Femur (tissue), 1 donor: ENCODE data around the gene IQGAP3.

Experiments
- DNase-seq: peaks from one replicate; pipeline ENCODE4 v3.0.0-alpha.2; 2017

IQGAP3 gene

GRCh38 chr1:156505679-156506298 lies 66.6 kb downstream of the IQGAP3 start:
- DNase-seq: peak; percentile 8

GRCh38 chr1:156504821-156505678 lies 67.3 kb downstream of the IQGAP3 start:
- peak; percentile 99 for DNase-seq

GRCh38 chr1:156504438-156504813 lies 67.9 kb downstream of the IQGAP3 start:
- DNase-seq: no peak

- DNase-seq: no peak
These were observed 68.5 kb downstream of the IQGAP3 start for GRCh38 chr1:156503698-156504437.

- DNase-seq: peak; percentile 89
These were observed 69.3 kb downstream of the IQGAP3 start for GRCh38 chr1:156502894-156503697.

GRCh38 chr1:156502391-156502893 lies 69.9 kb downstream of the IQGAP3 start:
- DNase-seq: no peak

DNA sequence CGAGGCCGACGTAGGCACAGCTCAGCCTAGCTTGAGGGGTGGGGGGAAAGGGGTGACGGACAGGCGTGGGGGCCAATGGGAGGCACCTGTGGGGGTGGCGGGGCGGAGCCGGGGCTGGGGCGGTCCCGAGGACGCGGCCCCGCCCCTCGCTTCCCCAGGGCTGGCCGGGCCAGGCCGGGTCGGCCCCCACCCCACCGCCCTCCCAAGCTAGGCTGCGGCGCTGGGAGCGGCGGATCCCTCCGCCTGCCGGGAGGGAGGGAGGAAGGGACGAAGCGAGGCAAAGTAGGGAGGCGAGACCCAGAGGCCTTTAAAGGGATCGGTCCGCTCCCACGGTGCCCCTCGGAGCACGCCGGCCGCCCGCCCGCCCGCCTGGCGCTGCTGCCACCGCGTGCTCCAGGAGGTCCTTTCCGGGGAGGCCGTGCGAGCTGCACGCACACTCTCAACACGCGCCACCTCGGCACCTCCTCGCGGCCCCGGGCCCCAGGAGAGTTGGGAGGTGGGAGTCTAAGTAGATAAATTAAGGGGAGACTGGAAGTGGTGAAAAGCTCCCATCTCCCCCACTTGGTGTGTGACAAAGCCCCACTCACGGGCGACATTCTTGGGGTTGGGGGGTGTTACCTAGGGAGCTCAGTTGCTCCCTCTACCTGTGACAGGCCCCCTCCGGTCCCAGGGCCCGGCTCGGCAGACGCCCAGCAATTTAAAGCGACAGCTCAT lies 71.4 kb downstream of the IQGAP3 start:
- DNase-seq: peak; percentile 97

DNA sequence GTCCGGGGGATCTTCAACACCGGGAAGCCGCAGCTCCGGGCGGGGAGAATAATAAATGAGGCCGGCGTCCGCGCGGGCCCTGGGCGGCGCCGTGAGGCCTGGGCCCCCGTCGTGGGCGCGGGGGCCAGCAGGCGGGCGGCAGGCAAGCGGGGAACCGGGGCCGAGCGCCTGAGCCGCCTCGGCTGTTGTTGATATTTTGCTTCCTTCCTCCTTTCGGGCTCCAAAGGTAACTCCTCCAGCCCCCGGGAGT lies 71.9 kb downstream of the IQGAP3 start, which contains the start of gene MEF2D:
Gene MEF2D, minus strand, starts transcription at position 233 of the 250 bp plus-strand sequence. CDS start 17,483 bp downstream, outside the sequence.
- DNase-seq: no peak

GRCh38 chr1:156499842-156500542 lies 72.4 kb downstream of the IQGAP3 start:
- peak; percentile 90 for DNase-seq

- no peak for DNase-seq
These were observed 73.0 kb downstream of the IQGAP3 start for GRCh38 chr1:156499194-156499841.

DNA sequence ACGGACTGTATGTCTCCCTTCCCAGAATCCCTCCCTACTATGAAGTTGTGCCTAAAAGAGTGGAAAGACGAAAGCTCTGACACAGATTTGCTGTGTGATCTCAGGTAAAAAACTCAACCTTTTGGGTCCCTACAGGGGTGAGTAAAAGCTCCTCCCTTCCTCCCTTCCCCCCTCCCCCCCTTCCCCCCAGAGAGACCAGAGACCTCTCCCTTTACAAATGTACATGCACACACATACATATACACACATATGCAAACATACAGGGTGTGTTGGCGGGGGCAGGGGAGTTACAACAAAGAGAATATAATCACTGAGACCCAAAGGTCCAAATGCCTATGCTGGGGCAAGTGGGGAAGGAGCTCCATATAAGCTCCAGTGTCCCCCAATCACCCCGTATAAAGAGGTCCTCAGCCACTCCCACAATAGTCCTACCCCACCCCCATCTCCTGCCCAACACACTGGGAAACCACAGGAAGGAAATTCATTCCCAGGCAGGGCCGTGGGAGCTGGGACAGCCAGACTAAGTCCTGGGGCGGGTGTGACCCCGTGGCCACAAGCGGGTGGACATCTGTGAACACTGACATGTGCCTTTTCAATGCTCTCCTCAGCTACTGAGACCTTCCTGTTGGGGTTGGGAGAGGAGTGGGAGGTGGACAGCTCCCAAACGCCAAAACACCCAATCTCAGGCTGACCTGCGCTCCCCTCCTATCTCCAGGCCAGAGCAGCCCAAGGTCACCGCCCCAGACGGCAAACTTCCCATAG lies 73.8 kb downstream of the IQGAP3 start:
- peak; percentile 69 for DNase-seq

DNA sequence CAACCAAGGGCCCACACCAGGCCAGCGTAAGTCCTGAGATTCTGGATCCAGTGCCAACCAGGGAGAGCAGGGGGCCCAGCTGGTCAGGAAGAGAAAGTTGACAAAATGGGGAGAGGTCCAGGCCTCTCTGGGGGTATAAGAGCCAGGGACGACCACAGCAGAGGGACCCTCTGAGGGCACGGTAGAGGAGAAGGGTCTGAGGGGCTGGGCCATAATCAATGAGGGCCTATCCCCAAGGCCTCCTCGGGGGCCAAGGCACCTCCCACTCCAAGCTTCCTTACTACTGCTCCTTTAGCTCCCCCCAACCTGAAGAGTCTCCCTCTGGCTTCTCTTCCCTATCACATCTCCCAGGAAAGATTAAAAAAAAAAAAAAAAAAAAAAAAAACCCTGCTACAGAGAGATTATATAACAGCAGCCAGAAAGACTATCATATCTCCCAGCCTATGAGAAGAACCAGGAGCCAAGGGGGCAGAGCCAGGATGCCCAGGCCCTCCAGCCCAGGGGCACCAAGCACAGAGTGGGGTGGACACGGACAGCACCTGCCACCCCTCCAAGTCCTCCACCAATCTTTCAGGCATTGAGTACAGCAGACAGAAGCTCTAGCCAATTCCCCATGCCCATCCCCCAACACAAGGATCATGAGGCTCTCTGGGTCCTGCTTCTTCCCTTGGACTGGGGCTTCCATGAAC lies 74.5 kb downstream of the IQGAP3 start:
- no peak for DNase-seq

DNA sequence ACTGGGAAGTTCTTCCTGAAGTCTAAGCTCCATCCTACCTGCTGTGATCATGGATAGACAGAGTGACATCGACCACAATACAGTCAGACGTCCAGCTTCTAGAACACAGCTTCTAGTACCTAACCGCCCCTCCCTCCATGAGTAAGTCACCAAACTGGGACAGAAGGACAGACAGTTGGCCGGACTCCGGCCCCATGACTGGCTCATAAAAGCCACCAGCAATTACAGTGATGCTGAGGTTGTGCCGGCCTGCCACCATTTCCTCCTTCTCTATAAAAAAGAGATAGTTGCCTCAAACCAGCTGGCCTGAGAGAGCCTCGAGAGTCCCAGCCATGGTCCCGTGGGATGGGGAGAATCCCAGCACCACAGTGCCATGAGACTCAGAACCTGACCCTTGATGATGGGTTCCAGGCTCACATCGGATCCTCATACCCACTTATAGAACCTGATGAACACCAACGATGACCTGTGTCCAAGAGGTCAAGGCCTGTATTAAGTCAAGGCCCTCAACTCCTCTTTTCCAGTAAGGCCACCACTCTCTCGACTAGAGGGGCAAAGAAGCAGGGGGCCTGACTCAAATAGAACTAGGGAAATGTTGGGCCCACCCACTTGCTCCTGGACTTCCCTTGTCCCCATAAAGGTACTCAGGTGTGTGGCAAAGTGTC lies 75.2 kb downstream of the IQGAP3 start:
- DNase-seq: no peak

DNA sequence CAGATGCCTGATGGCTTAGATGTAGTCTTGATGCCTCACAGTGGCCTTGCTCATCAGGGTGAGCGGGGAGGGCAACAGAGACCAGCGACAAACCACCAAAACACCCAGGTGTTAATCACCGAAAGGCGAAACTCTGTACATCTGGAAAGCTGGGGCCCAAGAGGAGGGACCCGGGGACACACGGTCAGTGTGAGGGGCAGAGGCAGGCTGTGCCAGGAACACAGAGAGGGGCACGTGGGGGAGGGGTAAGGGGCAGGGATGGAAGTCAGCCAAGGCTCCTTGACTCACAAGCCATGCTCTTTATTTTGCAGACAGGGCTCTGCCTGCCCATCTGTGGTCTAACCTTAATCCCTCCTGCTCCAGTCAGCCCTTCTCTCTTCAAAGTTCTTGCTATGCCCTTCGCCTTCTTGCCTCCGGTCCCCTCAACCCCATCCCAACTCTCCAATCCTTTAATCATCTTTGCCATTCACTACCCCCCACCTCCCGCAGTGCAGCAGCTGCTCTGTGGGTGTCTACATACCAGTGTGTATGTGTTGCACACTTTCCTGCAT lies 76.1 kb downstream of the IQGAP3 start:
- no peak for DNase-seq

DNA sequence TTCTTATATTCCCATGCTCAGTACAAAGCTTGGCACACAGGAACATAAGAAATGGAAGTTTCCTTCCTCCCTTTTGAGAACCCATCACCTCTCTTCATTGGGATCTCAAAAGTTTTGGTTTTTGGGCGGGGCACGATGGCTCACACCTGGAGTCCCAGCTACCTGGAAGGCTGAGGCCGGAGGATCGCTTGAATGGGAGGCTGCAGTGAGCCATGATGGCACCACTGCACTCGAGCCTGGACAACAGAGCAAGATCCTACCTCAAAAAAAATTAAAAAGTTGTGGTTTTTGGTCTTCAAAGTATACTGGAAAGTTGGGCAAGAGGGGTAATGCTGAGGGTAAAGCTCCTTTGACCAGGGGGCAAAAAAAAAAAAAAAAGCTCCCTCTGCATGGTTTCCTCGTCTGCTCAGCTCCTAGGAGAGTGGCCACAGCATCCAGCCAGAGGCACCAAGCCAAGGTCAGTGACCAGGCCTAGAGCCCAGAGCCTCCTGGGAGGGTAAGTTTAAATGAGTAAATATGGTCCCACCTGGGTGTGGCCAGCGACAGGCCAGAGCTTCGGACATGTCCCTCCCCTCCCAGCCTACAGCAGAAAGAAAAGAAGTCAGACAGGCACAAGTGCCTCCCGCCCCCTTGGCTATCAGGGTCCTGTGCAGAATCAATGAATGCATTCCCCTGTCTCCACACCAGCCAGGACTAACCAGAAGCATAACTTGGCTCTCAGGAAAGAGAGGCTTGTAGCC lies 76.8 kb downstream of the IQGAP3 start:
- no peak for DNase-seq

- DNase-seq: no peak
These were observed 78.0 kb downstream of the IQGAP3 start for GRCh38 chr1:156494309-156494895.

DNA sequence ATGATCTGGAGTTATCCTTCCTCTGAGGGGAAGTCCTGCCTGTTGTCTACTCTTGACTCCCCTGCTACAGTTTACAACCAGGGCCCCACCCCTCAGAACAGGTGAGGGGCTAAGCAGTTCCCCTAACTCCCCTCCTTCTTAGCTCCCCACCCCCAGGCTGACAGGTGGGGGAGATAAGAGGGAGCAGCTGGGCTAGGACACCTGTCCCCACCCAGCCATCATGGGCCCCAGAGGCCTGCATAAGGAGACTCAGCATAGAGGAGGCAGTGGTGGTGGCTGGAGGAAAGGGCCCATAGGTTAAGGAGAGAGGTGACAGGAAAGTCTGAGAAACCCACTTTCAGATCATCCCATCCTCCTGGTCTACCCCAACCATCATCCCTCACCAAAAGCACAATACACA lies 78.6 kb downstream of the IQGAP3 start:
- DNase-seq: no peak
